Measurements from ENCODE around the gene ALK.

ALK gene

GRCh38 chr2:29723255-29724001 is 198.0 kb downstream of the ALK start:
- H3K27ac ChIP-seq = no peak overlapping the region
- no peak for TF ChIP-seq ZFX (IDR thresholded peaks at IDR 0.05)
- TF ChIP-seq CTCF (conservative IDR thresholded peaks at IDR 0.05) = no peak

- H3K27ac ChIP-seq = no peak overlapping the region
- TF ChIP-seq CTCF (conservative IDR thresholded peaks at IDR 0.05) (no peak), ZFX (IDR thresholded peaks at IDR 0.05) (no peak)
These were observed 201.7 kb downstream of the ALK start for GRCh38 chr2:29719639-29720038.

- H3K27ac ChIP-seq = no peak overlapping the region
- no peak for TF ChIP-seq ZFX (IDR thresholded peaks at IDR 0.05)
- TF ChIP-seq CTCF (conservative IDR thresholded peaks at IDR 0.05) = no peak
These were observed 203.2 kb downstream of the ALK start for GRCh38 chr2:29718076-29718686.

GRCh38 chr2:29715655-29716054 is 205.7 kb downstream of the ALK start:
- no peak for TF ChIP-seq CTCF (conservative IDR thresholded peaks at IDR 0.05)
- TF ChIP-seq ZFX (IDR thresholded peaks at IDR 0.05) = no peak
- H3K27ac ChIP-seq = no peak overlapping the region

GRCh38 chr2:29714333-29714732 is 207.1 kb downstream of the ALK start:
- H3K27ac ChIP-seq = no peak overlapping the region
- no peak for TF ChIP-seq ZFX (IDR thresholded peaks at IDR 0.05)
- TF ChIP-seq CTCF (conservative IDR thresholded peaks at IDR 0.05) = no peak

GRCh38 chr2:29706171-29706720 is 215.1 kb downstream of the ALK start:
- no peak for TF ChIP-seq CTCF (conservative IDR thresholded peaks at IDR 0.05)
- TF ChIP-seq ZFX (IDR thresholded peaks at IDR 0.05) = no peak
- no peak overlapping the region for H3K27ac ChIP-seq

- TF ChIP-seq ZFX (IDR thresholded peaks at IDR 0.05) = no peak
- no peak for TF ChIP-seq CTCF (conservative IDR thresholded peaks at IDR 0.05)
- H3K27ac ChIP-seq = no peak overlapping the region
These were observed 215.8 kb downstream of the ALK start for GRCh38 chr2:29705616-29706015.
